Osteoblast (primary cell): ENCODE data around the gene SH3D19. TPM values are rescaled to one million over a fixed set of nuclear protein-coding genes. Genes with fewer than 3 reads are reported as not detected.

Experiments used
- DNase-seq: peaks from one replicate; pipeline ENCODE4 v3.0.0; 2011; ENCODE audit warnings: low spot score, mixed read lengths; ENCODE audit not compliant: insufficient read length; ENCODE audit errors: missing footprints
- H2AFZ ChIP-seq: 2 replicates; pipeline ENCODE4 v1.6.0; 2011; ENCODE audit warnings: mild to moderate bottlenecking, low read length
- H3K27ac ChIP-seq: 2 replicates; pipeline ENCODE4 v1.5.1; 2011; ENCODE audit warnings: mild to moderate bottlenecking, low read depth, low read length, moderate library complexity
- H3K27me3 ChIP-seq: 2 replicates; pipeline ENCODE4 v1.6.0; 2012; ENCODE audit warnings: mild to moderate bottlenecking, control low read depth, inconsistent platforms, low read length, moderate library complexity; ENCODE audit not compliant: insufficient read depth
- H3K36me3 ChIP-seq: 2 replicates; pipeline ENCODE4 v1.5.1; 2011; ENCODE audit warnings: mild to moderate bottlenecking, low read length, control low read depth, moderate library complexity; ENCODE audit not compliant: insufficient read depth
- H3K4me1 ChIP-seq: 2 replicates; pipeline ENCODE4 v1.5.1; 2011; ENCODE audit warnings: mild to moderate bottlenecking, low read length, control low read depth, moderate library complexity; ENCODE audit not compliant: insufficient read depth
- H3K4me2 ChIP-seq: 2 replicates; pipeline ENCODE4 v1.6.0; 2011; ENCODE audit warnings: mild to moderate bottlenecking, low read length; ENCODE audit not compliant: insufficient read depth
- H3K4me3 ChIP-seq: fragments of 200-600 bp; sonication (generic); 3 replicates; pipeline ENCODE4 v1.5.1; 2012; ENCODE audit warnings: mild to moderate bottlenecking, low read length, inconsistent platforms; ENCODE audit not compliant: insufficient read depth
- H3K79me2 ChIP-seq: 2 replicates; pipeline ENCODE4 v1.6.0; 2012; ENCODE audit warnings: mild to moderate bottlenecking, low read length, control low read depth, inconsistent platforms; ENCODE audit not compliant: insufficient read depth
- H3K9me3 ChIP-seq: 2 replicates; pipeline ENCODE4 v1.5.1; 2011; ENCODE audit warnings: low read depth, low read length, control low read depth
- H4K20me1 ChIP-seq: 2 replicates; pipeline ENCODE4 v1.6.0; 2012; ENCODE audit warnings: mild to moderate bottlenecking, low read length, control low read depth; ENCODE audit not compliant: insufficient read depth
- total RNA-seq: library from RNA; depleted of rRNA; stranded (reverse); fragments of >200 nt; gene quantifications from 2 replicates; pipeline ENCODE4 v1.2.3, GENCODE V29; 2012
- TF ChIP-seq, protein P1 (sequence below): IDR thresholded peaks from 2 replicates; pipeline ENCODE4 v1.5.1; 2011; ENCODE audit warnings: mild to moderate bottlenecking, low read depth, low read length, moderate library complexity; ENCODE audit errors: extremely low read depth

Gene SH3D19
- total RNA-seq, 1 donor: 74.9 TPM

GRCh38 chr4:151202851-151203455 is 122.5 kb downstream of the SH3D19 start:
- H3K4me1 ChIP-seq: peaks cover 18% of the 10 kb centered on the region
- TF ChIP-seq, protein P1, sequence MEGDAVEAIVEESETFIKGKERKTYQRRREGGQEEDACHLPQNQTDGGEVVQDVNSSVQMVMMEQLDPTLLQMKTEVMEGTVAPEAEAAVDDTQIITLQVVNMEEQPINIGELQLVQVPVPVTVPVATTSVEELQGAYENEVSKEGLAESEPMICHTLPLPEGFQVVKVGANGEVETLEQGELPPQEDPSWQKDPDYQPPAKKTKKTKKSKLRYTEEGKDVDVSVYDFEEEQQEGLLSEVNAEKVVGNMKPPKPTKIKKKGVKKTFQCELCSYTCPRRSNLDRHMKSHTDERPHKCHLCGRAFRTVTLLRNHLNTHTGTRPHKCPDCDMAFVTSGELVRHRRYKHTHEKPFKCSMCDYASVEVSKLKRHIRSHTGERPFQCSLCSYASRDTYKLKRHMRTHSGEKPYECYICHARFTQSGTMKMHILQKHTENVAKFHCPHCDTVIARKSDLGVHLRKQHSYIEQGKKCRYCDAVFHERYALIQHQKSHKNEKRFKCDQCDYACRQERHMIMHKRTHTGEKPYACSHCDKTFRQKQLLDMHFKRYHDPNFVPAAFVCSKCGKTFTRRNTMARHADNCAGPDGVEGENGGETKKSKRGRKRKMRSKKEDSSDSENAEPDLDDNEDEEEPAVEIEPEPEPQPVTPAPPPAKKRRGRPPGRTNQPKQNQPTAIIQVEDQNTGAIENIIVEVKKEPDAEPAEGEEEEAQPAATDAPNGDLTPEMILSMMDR: no peak
- H3K9me3 ChIP-seq: no peaks in the 10 kb centered on the region
- peak overlapping the region; percentile 8 for H3K27ac ChIP-seq
- no peaks in the 10 kb centered on the region for H3K27me3 ChIP-seq
- H3K4me3 ChIP-seq: no peak overlapping the region
- H3K79me2 ChIP-seq: peaks cover 16% of the 10 kb centered on the region
- no peak overlapping the region for H2AFZ ChIP-seq
- DNase-seq: no peak
- no peaks in the 10 kb centered on the region for H3K36me3 ChIP-seq
- peak overlapping the region; percentile 63 for H3K4me2 ChIP-seq
- H4K20me1 ChIP-seq: no peaks in the 10 kb centered on the region

GRCh38 chr4:151202381-151202780 is 123.0 kb downstream of the SH3D19 start:
- Histone ChIP-seq H3K79me2 (peaks cover 18% of the 10 kb centered on the region), H3K27me3 (no peaks in the 10 kb centered on the region), H3K4me2 (peak overlapping the region; percentile 63), H2AFZ (no peak overlapping the region), H3K4me3 (no peak overlapping the region), H3K9me3 (no peaks in the 10 kb centered on the region), H3K36me3 (no peaks in the 10 kb centered on the region), H4K20me1 (no peaks in the 10 kb centered on the region), H3K27ac (peak overlapping the region; percentile 8), H3K4me1 (peaks cover 18% of the 10 kb centered on the region)
- DNase-seq: no peak
- TF ChIP-seq, protein P1: no peak

DNA sequence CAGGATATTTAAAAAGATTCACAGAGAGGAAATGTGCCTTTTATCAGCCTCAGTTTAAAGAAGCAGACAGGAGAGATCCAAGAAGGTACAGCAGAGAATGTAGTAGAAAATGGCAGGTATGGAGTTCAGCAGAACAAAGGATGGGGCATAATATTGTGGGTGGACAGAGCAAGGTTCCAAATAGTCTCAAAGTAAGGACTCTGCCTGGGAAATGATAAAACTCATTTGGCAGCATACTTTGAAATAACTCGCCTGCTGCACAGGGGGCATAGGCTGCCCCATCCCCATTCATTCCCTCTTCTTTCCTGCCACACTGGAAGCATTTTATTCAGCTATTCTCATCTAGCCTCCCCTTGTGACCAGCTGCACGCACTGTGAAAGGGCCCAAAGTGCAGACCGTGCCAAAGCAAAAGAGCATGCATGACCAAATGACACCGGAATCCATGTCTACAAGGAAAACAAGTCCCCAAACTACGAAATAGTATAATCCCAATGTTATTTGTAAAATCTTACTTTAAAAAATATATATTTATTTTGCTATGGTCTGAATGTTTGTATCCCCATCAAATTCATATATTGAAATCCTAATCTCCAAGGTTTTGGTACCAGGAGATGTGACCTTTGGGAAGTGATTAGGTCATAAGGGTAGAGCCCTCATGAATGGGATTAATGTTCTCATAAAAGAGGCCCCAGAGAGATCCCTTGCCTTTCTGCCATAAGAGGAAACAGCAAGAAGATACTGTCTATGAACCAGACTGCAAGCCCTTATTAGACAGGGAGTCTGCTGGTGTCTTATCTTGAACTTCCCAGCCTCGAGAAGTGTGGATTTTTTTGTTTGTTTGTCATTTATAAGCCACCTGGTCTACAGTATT is 125.8 kb downstream of the SH3D19 start:
- peaks cover 35% of the 10 kb centered on the region for H3K4me1 ChIP-seq
- no peaks in the 10 kb centered on the region for H3K36me3 ChIP-seq
- H3K27me3 ChIP-seq: no peaks in the 10 kb centered on the region
- no peaks in the 10 kb centered on the region for H4K20me1 ChIP-seq
- H3K9me3 ChIP-seq: no peaks in the 10 kb centered on the region
- DNase-seq: no peak
- no peak overlapping the region for H3K4me3 ChIP-seq
- peaks cover 24% of the 10 kb centered on the region for H3K79me2 ChIP-seq
- H3K4me2 ChIP-seq: peak overlapping the region; percentile 14
- H2AFZ ChIP-seq: no peak overlapping the region
- TF ChIP-seq, protein P1: no peak
- peak overlapping the region; percentile 42 for H3K27ac ChIP-seq

DNA sequence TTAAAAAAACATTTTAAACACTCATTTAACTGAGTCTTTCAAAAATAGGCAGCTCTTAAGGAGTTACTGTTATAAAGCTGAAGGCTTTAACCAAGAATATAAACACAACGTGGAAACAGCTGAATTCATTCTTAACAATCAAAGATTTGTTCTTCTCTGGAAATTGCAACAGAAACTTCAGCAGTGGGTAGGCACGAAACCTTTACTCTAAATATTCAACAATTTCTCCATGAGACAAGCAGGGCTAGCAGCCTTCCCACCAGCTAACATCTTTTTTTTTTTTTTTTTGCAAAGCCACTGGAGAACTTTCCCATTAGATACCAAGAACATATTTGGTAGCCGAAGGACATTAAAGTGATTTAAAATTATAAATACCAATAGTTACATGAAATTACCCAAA is 126.7 kb downstream of the SH3D19 start:
- no peaks in the 10 kb centered on the region for H3K9me3 ChIP-seq
- H3K27ac ChIP-seq: peak overlapping the region; percentile 42
- H3K4me1 ChIP-seq: peaks cover 35% of the 10 kb centered on the region
- no peaks in the 10 kb centered on the region for H3K36me3 ChIP-seq
- TF ChIP-seq, protein P1: no peak
- no peaks in the 10 kb centered on the region for H4K20me1 ChIP-seq
- H2AFZ ChIP-seq: peak overlapping the region; percentile 14
- DNase-seq: no peak
- H3K4me2 ChIP-seq: peak overlapping the region; percentile 14
- H3K4me3 ChIP-seq: no peak overlapping the region
- H3K79me2 ChIP-seq: peaks cover 24% of the 10 kb centered on the region
- no peaks in the 10 kb centered on the region for H3K27me3 ChIP-seq
